ENCODE data around the gene TNNT1.
"Not testable (repeated sequence)": the region's sequence is repeated elsewhere in the genome, so short reads cannot be mapped to it uniquely, and the experiment has no call there.

TNNT1 gene

DNA sequence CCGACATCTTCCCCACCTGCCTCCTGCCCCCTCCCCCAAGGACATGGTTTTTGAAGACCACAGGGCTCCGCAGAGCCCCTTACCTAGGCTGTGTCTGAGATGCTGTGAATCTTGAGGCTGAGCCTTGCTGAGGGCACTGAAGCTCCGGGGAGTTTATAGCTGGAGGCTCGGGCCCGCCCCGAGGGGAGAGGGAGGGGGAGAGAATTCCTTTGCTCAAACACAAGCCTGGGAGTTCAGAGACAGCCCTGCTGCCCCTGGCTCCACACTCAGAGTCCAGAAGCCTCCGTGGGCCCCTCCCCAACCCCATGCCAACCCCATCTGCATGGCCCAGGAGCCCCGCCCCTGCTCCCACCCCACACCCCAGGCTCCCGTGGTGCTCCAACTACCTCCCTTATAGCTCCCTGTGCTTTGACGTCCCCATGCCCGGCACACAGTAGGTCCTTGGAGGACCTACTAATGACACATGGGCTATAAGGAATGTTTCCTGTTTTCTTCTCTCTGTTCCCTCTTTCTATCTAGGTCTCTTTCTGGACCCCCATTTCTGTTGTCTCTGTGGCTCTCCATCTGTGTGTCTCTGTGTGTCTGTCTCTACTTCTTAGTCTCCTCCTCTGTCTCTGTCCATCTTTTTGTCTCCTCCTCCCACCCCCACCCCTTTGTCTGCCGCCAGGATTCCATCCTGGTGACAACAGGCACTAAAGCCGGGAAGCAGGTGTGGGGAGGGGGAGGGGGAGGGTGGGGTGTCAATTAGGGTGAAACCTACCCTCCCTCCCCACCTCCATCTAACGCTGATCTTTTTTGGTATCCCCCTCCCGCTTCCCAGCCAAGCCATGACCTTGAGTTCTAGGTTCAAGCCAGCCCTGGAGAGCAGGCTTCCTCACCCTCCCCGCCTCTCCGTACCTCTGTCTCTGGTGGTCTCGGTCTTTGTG, at the start of gene TNNT1:
TSS of gene TNNT1 (minus strand) at position 129 of the 926 bp plus-strand sequence. CDS start 2,049 bp downstream, outside the sequence.
- no peak for FAIRE-seq

- no peak for FAIRE-seq
These were observed 49.6 kb upstream of the TNNT1 start for GRCh38 chr19:55198651-55199050.

GRCh38 chr19:55197528-55197927, 48.5 kb upstream of the TNNT1 start:
- no peak for FAIRE-seq

DNA sequence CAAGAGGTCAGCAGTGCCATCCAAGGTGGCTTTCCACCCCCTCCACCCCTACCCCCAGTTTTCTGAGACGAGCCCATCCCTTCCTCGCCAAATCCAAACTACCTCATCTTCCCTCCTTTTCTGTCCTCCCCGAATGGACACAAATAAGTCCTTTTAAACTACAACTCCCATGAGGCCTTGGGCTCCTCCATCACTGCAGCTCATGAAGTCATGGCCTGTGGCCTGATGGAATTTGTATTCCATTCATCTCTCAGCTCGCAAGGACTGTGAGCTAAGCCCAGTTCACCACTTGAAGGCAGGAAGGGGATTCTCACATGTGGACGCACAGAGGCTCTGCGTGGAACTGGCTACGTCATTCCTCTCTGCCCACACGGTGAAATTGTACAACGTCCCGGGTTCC, 47.8 kb upstream of the TNNT1 start:
- FAIRE-seq: no peak

- FAIRE-seq: no peak
These were observed 44.5 kb upstream of the TNNT1 start for GRCh38 chr19:55193481-55193880.

- FAIRE-seq: no peak
These were observed 40.4 kb upstream of the TNNT1 start for GRCh38 chr19:55189403-55189835.

DNA sequence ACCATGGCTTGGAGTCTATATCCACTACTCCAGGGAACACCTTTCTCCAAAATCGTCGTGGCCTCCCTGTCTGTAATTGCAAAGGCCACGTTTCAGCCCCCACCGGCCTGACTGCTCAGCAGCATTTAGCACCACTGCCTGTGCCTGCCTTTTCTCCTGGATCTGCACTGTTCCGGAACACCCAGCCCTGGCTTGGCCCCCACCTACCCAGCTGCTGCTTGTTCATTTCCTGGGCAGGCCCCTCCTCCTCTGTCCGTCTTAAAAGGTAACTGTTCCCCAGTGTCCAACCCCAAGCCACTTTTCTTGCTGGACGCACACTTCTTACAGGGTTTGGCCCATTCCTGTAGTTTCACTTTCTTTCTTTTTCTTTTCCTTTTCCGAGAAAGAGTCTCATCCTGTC, 39.6 kb upstream of the TNNT1 start:
- FAIRE-seq: no peak

DNA sequence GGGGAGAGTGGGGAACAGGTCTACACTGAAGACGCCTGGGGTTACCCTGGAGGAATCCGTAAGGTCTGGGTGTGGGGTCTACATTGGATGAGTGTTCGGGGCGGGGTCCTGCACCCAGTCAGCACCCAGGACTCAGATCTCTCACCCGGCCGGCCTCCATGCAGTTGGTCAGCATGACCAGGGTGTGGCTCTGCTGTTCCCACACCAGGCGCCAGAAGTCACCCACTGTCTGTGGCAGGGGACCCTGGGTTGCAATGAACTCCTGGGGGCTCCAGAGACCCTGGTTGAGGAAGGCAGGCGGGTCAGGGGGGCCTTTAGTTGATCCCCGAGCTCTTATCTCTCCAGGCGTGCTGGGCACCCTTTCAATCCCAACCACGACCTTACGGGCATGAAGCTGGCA, 37.1 kb upstream of the TNNT1 start:
- FAIRE-seq: no peak

- no peak for FAIRE-seq
These were observed 32.7 kb upstream of the TNNT1 start for GRCh38 chr19:55181740-55182139.

- FAIRE-seq: no peak
These were observed 30.8 kb upstream of the TNNT1 start, which contains the start of gene SYT5 for GRCh38 chr19:55179606-55180484. Gene SYT5, minus strand, starts transcription at chr19:55180289. Its CDS starts 1,248 bp downstream, at chr19:55179041.

- FAIRE-seq: no peak
These were observed 30.0 kb upstream of the TNNT1 start for GRCh38 chr19:55178781-55179599.

GRCh38 chr19:55176076-55176475, 27.1 kb upstream of the TNNT1 start:
- no peak for FAIRE-seq

DNA sequence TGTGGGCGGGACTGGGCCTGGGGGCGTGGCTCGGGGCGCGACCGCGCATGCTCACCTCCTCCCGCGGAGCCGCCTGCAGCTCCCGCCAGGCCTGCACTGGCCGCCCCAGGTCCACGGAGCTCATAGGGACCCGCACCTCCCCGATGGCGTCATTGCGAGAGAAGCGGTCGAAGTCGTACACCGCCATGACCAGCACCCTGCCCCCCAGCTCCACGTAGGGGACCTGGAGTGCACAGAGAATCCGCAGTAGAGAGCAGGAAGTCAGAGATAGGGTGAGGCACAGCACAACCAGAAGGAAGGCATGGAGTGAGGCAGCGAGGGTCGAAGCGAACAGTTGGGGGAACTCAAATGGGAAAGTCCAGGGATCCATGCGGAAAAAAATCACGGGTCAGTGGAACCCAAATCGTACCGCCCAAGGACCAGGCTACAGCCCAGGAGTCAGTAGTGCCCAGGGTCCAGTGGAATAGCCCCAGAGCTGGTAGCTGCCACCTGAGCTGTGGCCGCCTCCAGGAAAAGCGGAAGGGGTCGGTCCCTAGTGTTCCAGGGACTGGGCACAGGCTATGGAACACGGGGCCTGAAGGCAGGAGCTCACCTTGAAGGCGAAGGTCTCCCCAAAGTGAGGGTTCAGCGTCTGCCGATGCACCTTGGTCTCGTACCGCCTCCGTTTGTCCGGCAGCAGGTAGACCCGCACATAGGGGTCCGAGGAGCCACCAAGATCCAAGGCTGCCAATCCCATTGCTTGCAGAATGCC, 26.3 kb upstream of the TNNT1 start:
- no peak for FAIRE-seq

- no peak for FAIRE-seq
These were observed 25.6 kb upstream of the TNNT1 start for GRCh38 chr19:55174425-55175116.

- FAIRE-seq: peak; percentile 85
These were observed 24.9 kb upstream of the TNNT1 start for GRCh38 chr19:55173714-55174409.

DNA sequence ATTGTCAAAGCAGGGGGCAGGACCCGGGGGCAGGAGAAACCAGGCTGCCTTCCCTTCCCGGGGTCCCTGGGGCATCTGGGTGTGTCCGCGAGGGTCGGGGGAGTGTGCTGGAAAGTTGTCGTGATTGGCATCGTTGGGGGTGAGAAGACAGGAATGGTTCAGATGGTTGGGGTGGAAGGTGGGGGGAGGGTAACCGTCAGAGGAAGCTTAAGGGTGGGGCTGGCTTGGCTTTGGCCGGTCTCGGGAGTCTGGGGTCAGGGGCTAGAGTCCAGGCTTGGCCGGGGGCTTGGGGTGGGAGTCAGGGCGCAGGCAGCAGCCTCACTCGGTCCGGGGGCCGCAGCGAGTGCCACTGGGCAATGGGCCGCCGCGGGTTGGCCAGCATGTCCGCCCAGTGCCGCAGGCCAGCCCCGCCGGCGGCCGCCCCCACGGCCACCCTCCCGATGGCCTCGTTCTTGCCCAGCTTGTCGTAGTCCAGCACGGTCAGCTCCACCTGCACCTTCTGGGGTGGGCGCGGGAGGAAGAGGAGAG, 24.2 kb upstream of the TNNT1 start:
- FAIRE-seq: no peak

- no peak for FAIRE-seq
These were observed 23.7 kb upstream of the TNNT1 start for GRCh38 chr19:55172741-55173140.

GRCh38 chr19:55172318-55172717, 23.3 kb upstream of the TNNT1 start:
- FAIRE-seq: not testable (repeated sequence)

DNA sequence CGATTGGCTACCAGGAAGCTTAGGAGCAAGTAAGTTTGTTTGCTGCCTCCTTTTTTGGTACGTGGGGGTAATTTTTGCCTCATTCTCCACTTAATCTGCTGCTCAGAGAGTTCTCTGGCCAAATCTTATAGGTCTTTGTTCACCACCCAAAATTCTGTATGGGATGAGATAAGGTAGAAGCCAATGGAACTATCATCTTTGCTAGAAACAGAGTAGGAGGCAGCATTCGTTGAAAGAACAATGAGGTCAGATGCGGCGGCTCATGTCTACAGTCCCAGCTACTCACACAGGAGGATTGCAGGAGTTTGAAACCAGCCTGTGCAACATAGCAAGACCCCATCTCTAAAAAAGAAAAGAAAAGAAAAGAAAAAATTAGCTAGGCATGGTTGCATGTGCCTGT, 22.4 kb upstream of the TNNT1 start:
- no peak for FAIRE-seq

DNA sequence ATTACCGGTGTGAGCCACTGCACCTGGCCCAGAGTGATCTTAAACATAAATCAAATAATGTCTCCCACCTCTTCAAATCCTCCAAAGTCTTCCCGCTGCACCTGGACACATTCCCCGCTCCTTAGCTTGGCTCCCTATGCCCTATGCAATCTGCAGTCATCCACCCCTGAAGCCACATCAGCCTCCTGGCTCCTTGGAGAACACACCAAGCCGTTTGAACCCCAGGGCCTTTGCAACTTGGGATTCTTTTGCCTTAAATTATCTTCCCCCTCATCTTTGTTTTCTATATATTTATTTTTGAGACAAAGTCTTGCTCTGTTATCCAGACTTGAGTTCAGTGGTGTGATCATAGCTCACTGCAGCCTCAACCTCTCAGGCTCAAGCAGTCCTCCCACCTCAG, 20.1 kb upstream of the TNNT1 start:
- no peak for FAIRE-seq
